Measurements from ENCODE around the gene ANKS1B. TPM values are rescaled to one million over a fixed set of nuclear protein-coding genes. Genes with fewer than 3 reads are reported as not detected.

ANKS1B gene
- total RNA-seq, 1 experiment from 2014 or later = 0.61 TPM

DNA sequence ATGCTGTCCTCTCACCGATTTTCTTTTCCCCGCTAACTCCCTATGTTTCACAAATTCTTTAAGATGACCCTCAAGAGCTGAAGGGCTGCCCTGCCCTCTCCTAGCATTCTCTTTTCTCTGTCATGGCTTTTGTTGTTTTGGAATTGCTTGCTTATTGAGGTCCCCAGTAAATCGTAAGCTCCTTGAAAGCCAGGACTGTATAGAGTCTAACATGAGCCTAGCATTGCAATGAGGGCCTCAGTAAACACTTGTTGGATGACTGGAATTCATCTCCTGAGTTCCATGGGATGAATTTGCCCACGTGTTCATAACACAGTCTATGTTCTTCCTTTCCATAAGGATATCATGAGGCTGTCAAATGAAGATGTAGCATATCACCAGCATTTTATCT lies 1247.4 kb downstream of the ANKS1B start:
- CTCF ChIA-PET = interaction anchor here (0.5 to 0.7 kb wide), 2 partner anchors 90 to 261 kb away, joined by 3 to 4 read pairs; no protein-coding TSS in a partner anchor
- no peak overlapping the region for H3K4me3 ChIP-seq (ENCODE audit: low read depth, low read length)
- no peak overlapping the region for H3K27ac Mint-ChIP-seq (ENCODE audit: unreplicated experiment)

DNA sequence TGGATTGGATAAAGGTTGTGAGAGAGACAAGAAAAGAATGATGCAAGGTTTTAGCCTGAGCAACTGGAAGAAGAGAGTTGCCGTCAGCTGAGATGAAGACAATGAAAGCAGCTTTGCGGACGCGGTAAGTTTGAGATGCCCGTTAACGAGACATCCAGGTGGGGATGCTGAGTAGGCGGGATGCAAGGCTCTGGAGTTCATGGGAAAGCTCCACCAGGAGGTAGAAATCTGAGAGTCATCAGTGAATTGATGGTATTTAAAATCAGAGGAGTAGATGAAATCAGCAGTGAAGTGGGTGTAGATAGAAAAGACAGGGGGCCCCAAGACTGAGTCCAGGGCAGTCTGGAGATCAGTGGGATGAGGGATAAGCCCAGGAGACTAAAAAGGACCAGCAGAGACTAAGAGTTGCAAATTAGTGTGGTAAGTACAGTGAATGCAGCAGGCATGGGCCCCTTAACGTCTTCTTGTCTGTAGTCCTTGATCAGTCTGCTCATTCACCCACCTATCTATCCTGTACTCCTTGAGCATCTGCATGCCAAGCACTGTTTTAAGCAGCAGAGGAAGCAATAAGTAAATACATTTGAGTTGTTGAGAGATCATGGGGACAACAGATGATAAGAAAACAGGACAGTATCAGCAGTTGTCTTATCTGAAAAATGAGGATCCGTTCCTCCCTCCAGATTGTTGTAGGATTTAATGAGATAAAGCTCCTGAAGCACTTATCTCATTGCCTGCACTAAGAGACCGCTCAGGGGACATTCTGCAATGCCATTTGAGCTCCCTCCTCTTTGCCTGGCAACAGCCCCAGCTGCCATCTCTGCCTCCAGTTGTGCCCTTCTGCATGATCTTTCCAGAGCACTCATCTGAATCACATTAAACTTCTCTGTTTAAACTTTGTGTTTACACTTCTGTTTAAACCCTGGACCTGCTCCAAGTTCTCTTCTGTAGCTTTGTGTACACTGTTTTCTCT lies 1248.1 kb downstream of the ANKS1B start:
- Mint-ChIP-seq H3K9me3 (ENCODE audit: unreplicated experiment) (no peaks in the 10 kb centered on the region), H3K27ac (ENCODE audit: unreplicated experiment) (no peak overlapping the region), H3K27me3 (ENCODE audit: insufficient read depth, unreplicated experiment) (peaks cover 11% of the 10 kb centered on the region), H3K4me1 (ENCODE audit: low read depth, unreplicated experiment) (peaks cover 21% of the 10 kb centered on the region), H3K36me3 (ENCODE audit: insufficient read depth, unreplicated experiment) (no peaks in the 10 kb centered on the region), H3K4me3 (ENCODE audit: unreplicated experiment) (no peak overlapping the region)
- no TSS peak for BruUV-seq (replicated peaks)
- no peak for DNase-seq
- no peak overlapping the region for H3K4me3 ChIP-seq (ENCODE audit: low read depth, low read length)
- intact Hi-C loops (cut with micrococcal nuclease; ENCODE audit: unreplicated experiment) = no loop called here
- POLR2A ChIA-PET = no interaction called here
- H3K27me3 ChIP-seq (replicated peaks; ENCODE audit: control insufficient read depth, insufficient read depth, low read length) = no peaks in the 10 kb centered on the region
- no peaks in the 10 kb centered on the region for H3K9me3 ChIP-seq
- CTCF ChIA-PET = interaction anchor here (0.5 to 0.7 kb wide), 2 partner anchors 89 to 262 kb away, joined by 3 to 4 read pairs; no protein-coding TSS in a partner anchor
- peaks cover 10% of the 10 kb centered on the region for H3K4me1 ChIP-seq
- H3K36me3 ChIP-seq (ENCODE audit: control insufficient read depth, insufficient read depth, low read length) = no peaks in the 10 kb centered on the region
- TF ChIP-seq, protein P1, sequence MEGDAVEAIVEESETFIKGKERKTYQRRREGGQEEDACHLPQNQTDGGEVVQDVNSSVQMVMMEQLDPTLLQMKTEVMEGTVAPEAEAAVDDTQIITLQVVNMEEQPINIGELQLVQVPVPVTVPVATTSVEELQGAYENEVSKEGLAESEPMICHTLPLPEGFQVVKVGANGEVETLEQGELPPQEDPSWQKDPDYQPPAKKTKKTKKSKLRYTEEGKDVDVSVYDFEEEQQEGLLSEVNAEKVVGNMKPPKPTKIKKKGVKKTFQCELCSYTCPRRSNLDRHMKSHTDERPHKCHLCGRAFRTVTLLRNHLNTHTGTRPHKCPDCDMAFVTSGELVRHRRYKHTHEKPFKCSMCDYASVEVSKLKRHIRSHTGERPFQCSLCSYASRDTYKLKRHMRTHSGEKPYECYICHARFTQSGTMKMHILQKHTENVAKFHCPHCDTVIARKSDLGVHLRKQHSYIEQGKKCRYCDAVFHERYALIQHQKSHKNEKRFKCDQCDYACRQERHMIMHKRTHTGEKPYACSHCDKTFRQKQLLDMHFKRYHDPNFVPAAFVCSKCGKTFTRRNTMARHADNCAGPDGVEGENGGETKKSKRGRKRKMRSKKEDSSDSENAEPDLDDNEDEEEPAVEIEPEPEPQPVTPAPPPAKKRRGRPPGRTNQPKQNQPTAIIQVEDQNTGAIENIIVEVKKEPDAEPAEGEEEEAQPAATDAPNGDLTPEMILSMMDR (IDR thresholded peaks at IDR 0.05; ENCODE audit: insufficient read depth in 1 of 2, low read depth in 1 of 2, low read length in 1 of 2, severe bottlenecking in 1 of 2, unreplicated experiment in 1 of 2) = no peak

More for the DNA sequence above, 1247.4 kb downstream of the ANKS1B start:
- TF ChIP-seq, protein P1 (IDR thresholded peaks at IDR 0.05; ENCODE audit: insufficient read depth in 1 of 2, low read depth in 1 of 2, low read length in 1 of 2, severe bottlenecking in 1 of 2, unreplicated experiment in 1 of 2) = no peak
- Mint-ChIP-seq H3K27me3 (ENCODE audit: insufficient read depth, unreplicated experiment) (peaks cover 13% of the 10 kb centered on the region), H3K4me1 (ENCODE audit: low read depth, unreplicated experiment) (peaks cover 21% of the 10 kb centered on the region), H3K9me3 (ENCODE audit: unreplicated experiment) (no peaks in the 10 kb centered on the region), H3K4me3 (ENCODE audit: unreplicated experiment) (no peak overlapping the region), H3K36me3 (ENCODE audit: insufficient read depth, unreplicated experiment) (no peaks in the 10 kb centered on the region)
- POLR2A ChIA-PET = no interaction called here
- Histone ChIP-seq H3K4me1 (peaks cover 10% of the 10 kb centered on the region), H3K9me3 (no peaks in the 10 kb centered on the region), H3K36me3 (ENCODE audit: control insufficient read depth, insufficient read depth, low read length) (no peaks in the 10 kb centered on the region), H3K27me3 (replicated peaks; ENCODE audit: control insufficient read depth, insufficient read depth, low read length) (no peaks in the 10 kb centered on the region)
- no TSS peak for BruUV-seq (replicated peaks)
- intact Hi-C loops (cut with micrococcal nuclease; ENCODE audit: unreplicated experiment) = no loop called here
- DNase-seq = no peak

DNA sequence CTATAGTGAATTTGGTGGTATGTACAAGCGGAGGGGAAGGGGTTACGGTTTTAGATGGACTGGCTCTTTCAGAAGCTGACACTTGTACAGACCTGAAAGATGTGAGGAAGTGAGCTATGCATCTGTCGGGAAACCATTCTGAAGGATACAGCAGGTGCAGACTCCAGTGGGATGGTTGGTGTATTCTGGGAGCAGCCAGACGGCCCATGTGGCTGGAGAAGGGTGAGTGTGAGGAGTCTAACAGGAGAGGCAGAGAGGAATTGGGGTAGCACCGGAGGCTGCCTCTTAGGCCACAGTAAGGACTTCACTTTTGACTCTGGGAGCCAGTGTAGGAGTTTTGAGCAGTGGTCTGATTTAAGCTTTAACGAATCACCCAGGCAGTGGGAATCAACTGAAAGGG lies 1248.9 kb downstream of the ANKS1B start:
- H3K27me3 ChIP-seq (replicated peaks; ENCODE audit: control insufficient read depth, insufficient read depth, low read length) = no peaks in the 10 kb centered on the region
- H3K9me3 ChIP-seq = no peaks in the 10 kb centered on the region
- no TSS peak for BruUV-seq (replicated peaks)
- no peaks in the 10 kb centered on the region for H3K9me3 Mint-ChIP-seq (ENCODE audit: unreplicated experiment)
- ChIA-PET POLR2A (no interaction called here), CTCF (no interaction called here)
- H3K4me3 ChIP-seq (ENCODE audit: low read depth, low read length) = no peak overlapping the region
- no peak overlapping the region for H3K27ac Mint-ChIP-seq (ENCODE audit: unreplicated experiment)
- peaks cover 21% of the 10 kb centered on the region for H3K4me1 Mint-ChIP-seq (ENCODE audit: low read depth, unreplicated experiment)
- DNase-seq = no peak
- H3K36me3 Mint-ChIP-seq (ENCODE audit: insufficient read depth, unreplicated experiment) = no peaks in the 10 kb centered on the region
- H3K4me3 Mint-ChIP-seq (ENCODE audit: unreplicated experiment) = no peak overlapping the region
- intact Hi-C loops (cut with micrococcal nuclease; ENCODE audit: unreplicated experiment) = no loop called here
- peaks cover 10% of the 10 kb centered on the region for H3K4me1 ChIP-seq
- no peaks in the 10 kb centered on the region for H3K36me3 ChIP-seq (ENCODE audit: control insufficient read depth, insufficient read depth, low read length)
- H3K27me3 Mint-ChIP-seq (ENCODE audit: insufficient read depth, unreplicated experiment) = peaks cover 8% of the 10 kb centered on the region
- TF ChIP-seq, protein P1 (IDR thresholded peaks at IDR 0.05; ENCODE audit: insufficient read depth in 1 of 2, low read depth in 1 of 2, low read length in 1 of 2, severe bottlenecking in 1 of 2, unreplicated experiment in 1 of 2) = no peak

Measured in Caco-2 (cell line).